ENCODE measurements around the gene CRYL1.

DNA sequence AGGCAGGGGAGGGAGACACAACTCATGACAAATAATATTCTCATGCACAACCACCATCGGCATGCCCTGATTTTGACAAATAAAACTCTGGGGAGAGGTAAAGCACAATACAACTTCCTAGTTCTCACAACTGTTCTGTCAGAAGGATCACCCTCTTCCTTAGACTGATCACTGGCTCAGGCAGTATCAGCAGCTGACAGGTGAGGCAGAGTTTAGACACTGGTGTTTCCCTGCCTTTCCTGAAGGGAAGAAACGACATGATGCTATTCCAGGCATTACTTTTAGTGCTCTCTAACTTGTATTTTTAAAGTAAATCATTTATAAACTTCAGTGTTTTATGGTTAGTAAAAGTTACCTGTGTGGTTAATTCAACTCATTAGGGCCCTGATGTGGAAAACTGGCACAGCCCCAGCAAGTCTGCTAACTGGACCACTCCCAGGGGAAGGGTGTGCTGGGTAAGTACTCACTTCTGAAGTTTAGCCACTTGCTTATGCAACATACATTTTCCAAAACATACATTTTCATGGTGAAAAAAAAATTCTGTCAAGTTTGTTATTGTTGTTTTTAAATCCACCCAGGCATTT lies 82.8 kb downstream of the CRYL1 start:
- no peak for TF ChIP-seq EZH2 (IDR thresholded peaks at IDR 0.05; ENCODE audit: borderline replicate concordance, insufficient read depth, low read depth, low read length, poor library complexity, severe bottlenecking)
- TF ChIP-seq, protein P1, sequence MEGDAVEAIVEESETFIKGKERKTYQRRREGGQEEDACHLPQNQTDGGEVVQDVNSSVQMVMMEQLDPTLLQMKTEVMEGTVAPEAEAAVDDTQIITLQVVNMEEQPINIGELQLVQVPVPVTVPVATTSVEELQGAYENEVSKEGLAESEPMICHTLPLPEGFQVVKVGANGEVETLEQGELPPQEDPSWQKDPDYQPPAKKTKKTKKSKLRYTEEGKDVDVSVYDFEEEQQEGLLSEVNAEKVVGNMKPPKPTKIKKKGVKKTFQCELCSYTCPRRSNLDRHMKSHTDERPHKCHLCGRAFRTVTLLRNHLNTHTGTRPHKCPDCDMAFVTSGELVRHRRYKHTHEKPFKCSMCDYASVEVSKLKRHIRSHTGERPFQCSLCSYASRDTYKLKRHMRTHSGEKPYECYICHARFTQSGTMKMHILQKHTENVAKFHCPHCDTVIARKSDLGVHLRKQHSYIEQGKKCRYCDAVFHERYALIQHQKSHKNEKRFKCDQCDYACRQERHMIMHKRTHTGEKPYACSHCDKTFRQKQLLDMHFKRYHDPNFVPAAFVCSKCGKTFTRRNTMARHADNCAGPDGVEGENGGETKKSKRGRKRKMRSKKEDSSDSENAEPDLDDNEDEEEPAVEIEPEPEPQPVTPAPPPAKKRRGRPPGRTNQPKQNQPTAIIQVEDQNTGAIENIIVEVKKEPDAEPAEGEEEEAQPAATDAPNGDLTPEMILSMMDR (IDR thresholded peaks at IDR 0.05): no peak
